GM21360 (cell line): ENCODE measurements around the gene TNK2.
"Not testable (repeated sequence)": the region's sequence is repeated elsewhere in the genome, so short reads cannot be mapped to it uniquely, and the experiment has no call there.

ENCODE experiments used
- ATAC-seq: cut with Tn5 transposase; IDR thresholded peaks from one replicate; pipeline ENCODE4 v1.9.1; 2021; ENCODE audit warnings: mild to moderate bottlenecking, moderate library complexity; ENCODE audit not compliant: unreplicated experiment

Gene TNK2

DNA sequence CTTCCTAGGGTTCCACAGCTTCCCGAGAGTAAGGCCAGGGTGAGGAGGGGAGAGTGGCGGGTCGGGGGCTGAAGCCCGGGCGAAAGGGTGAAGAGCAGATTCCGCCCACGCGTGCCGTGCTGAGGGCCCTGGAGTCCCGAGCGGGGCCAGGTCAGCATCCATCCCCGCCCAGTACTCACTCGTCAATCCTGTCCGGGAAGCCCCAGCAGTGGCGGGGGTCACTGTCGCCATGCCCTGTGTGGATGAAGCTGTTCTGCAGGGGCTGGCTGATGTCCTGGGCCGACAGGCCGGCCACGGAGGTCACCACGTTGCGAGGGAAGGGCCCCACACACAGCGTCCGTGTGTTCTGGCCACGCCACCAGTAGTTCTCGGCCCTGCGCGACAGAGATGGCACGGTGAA is 36.3 kb downstream of the TNK2 start:
- ATAC-seq = no peak

DNA sequence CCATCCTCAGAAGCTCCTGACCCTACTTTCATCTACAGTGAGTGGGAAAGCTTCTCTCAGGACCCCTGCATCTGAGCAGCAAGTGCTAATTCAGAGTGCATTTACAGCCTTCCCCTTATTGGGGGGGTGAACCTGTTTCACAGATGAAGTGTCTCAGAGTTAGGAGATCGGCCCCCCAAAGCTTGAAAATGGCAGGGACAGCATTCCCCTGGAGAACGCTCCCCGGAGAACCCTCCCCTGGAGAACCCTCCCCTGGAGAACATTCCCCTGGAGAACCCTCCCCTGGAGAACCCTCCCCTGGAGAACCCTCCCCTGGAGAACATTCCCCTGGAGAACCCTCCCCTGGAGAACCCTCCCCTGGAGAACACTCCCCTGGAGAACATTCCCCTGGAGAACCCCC is 36.7 kb downstream of the TNK2 start:
- not testable (repeated sequence) for ATAC-seq

DNA sequence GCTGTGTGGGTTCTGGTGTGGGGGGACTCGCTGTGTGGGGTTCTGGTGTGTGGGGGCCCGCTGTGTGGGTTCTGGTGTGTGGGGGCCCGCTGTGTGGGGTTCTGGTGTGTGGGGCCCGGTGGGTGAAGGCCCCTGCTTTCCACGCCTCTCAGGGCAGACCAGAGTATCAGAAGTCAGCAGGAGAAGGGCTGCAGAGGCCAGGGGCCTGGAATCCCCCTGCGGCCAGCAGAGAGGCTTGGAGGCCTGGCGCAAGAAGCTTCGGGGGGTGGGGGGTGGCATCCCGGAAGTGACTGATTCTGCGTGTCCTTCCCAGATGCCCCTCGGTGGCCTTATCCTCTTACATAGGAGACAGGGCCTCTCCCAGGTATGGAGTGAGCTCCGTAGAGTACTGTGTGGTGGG is 37.4 kb downstream of the TNK2 start:
- no peak for ATAC-seq

DNA sequence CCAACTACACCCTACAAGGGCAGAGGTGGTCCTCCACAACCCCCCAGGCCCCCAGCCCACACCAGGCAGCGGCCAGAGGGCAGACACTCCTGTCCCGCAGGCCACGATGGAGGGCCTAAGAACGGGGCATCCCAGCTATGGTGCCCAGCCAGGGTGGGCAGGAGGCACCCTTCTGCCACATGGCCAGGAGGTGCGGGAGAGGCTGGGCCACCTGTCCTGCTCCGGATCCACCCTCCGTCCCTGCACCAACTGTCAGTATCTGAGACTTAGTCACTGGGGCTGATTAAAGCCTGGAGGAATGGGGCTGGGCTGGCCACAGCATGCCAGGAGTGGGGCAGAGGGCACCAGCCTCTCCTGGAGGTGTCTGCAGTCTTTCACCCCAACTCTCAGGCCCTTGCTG is 37.9 kb downstream of the TNK2 start:
- no peak for ATAC-seq

DNA sequence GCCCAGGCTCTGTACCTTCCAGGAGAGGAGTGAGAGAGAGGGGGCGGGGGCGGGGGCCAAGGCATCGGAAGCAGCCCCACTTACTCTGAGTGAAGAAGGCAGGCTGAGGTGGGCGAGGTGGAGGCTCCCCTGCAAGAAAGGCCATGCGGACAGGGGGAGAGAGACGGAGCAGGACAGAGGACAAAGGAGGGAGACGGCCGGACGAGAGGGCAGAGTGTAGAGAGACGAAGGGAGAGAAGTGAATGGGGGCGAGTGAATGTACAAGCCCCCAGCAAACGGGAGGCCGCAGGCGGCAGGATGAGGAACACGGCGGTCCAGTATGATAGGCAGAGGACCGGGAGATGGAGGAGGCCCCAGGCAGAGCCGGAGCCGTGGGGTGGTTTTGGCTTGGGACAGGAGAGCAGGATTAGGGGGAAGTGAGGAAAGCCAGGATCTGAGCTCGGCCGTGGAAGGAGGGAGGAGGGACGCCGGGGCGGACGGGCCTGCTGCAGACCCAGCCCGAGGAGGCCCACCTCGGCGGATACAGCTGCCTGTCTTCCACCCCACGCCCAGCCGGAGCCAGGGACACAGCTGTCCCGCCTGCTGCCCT is 38.8 kb downstream of the TNK2 start:
- ATAC-seq = no peak

DNA sequence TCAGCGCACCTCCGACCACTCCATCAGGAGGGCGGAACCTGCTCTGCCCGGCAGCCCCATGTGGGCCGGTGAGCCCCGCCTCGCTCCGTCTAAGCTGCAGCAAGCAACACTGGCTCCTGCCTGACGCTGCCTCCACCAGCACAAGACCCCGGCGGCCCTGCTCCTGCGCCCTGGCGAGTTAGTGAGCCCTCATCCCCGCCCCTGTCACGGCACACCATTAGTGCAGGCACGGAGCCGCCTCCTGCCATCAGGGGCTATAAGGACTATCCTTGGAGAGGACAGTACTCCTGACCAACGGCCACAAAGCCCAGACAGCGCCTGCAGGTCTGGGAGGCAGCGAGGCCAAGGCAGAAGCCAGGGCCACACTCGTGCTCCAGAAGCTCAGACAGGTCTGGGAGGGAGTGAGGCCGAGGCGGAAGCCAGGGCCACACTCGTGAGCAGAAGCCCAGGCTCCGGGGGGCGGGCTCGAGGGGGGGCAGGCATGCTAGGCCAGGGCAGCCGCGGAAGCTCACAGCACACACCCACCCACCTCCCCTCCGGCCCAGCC is 39.4 kb downstream of the TNK2 start:
- no peak for ATAC-seq

DNA sequence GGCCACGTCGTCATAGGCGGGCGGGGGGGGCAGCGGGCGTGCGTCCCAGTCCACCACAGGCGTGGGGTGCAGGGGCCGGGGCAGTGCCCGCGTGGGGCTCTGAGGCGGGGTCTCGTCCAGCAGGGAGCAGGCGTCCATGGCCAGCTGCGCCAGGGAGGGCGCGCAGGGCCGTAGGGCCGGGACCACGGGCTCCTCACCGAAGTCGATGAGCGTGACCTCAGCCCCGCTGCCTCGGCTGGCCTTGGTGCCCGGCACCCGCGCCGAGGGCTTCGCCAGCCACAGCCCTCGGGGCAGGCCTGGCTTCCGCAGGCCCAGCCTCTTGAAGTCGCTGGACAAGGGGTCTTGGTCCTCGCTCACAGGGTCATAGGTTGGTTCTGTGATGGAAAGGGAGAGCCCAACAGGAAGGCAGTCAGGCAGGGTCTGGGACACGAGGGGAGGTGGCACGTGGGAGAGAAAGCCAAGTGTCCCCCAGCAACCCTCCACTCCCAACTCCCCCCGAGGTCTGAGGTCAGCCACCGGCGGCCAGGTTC is 40.0 kb downstream of the TNK2 start:
- ATAC-seq = no peak

DNA sequence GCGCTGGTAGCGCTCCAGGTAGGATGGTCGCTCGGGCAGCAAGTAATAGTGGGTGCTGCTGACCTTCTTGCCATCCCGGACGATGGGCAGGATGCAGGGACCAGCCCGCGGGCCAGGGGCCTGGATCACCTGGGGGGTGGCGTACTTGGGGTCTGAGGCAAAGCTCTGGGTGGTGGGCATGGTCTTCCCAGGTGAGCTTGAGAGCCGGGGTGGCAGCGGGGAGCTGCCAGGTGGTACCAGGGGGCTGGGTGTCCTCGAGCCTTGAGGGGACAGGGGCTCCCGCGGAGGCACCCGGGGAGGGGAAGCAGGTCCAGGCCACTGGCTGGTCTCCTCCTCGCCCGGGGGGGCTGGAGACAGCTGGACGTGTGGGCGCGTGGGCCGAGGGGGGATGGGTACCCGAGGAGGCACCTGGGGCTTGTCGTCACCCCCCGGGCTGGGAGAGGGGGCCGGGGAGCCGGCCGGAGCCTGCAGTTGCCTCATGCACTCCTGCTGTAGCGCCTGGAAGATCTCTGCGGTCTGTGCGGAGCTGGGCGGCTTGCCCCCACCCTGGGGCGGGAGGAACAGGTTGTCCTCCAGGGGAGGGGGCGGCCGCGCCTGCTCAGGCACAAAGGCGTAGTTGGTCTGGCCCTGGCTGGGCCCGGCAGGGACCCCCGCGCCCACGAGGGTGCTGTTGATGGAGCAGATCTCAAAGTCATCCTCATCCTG is 40.6 kb downstream of the TNK2 start:
- no peak for ATAC-seq

DNA sequence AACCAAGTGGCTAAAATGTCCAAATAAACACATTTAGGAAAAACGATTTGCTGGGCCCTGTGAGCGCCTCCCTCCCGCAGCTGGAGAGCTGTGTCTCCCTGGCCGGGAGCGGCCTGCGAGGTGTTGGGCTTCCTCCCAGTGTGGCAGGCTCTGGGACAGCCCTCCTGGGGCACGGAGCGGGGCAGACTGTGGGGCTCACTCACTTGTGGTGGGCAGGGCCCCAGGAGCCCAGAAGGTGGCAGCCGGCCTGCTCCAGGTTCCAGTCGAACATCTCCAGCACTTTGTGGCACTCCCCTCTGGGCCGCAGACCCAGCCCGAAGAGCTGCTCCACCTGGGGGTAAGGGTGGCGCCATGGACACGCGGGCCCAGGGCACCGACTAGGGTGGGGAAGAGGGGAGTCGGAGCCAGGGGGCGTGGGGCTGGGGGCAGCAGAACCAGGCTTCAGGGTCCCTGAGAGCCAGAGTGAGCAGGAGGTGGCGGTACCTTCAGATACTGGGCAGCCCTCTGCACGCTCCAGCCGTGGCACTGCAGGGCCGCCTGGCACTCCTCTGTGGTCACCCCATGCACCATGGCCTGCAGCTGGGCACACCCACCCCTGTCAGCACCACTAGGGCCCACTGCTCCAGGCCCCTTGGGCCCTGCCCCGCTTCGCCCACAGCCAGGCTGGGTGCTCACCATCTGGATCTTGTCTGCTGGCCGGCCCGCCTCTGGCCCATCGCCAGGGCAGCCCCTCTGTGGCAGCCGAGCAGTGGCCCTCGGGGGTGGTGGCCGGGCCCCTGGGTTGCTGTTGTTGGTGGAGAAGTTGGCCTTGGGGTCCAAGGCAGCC is 41.5 kb downstream of the TNK2 start:
- no peak for ATAC-seq

DNA sequence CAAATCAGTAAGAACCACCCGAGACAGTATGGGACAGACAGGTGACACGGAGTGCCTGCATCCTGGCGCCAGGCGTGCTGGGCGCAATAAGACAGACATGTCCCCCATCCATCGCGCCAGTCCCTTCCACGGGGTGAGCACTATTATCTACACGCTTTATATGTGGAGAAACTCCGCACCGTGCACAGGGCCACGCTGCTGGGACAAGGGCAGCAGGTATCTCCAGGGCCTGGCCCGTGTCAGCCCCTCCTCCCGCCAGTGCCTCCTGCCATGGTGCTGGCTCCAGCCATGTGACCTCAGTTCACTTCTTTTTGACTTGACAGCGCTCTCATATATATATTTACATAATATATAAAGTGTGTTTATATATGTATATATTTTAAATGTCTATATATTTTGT is 42.6 kb downstream of the TNK2 start:
- no peak for ATAC-seq

DNA sequence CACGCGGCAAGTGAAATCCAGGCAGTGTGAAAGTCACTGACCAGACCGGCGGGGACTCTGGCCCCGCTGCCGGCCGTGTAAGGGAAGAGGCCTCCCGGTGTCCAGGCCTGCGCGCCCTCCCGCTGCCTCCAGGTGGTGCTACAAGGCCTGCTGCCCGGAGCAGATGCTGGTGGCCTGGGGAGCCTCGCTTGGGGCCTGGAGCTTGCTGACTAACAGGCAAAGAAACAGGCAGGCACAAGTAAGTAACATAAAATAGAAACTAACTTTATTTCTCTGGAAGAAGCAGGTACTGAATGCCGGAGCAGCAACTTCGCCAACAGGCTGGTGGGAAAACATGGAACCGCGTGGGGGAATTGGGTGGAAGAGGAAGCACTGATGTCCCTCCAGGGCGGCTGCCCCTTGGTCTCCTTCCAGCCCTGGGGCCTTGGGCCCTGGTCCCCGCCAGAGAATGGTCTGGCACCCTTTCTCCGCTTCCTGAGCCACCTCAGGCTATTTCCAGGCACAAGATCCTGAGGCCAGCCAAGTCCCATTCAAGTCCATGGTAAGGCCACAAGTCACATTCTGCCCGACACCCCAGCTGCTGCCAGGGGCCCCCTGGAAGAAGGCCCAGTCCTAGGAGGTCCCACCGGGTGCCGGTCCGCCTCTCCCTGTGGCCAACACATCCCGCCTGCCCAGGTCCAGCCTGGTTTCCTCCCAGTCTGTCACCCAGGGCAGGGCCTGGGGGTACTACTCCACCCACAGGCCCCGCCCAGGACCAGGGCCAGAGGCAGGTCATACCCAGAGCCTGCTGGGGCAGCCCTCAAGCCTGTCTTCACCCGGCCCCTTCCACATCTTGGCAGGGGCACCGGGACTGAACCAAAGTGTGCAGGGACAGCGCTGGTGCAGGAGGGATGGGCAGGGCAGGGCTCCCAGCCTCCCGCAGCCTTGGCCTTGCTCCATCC is 45.0 kb downstream of the TNK2 start:
- no peak for ATAC-seq

DNA sequence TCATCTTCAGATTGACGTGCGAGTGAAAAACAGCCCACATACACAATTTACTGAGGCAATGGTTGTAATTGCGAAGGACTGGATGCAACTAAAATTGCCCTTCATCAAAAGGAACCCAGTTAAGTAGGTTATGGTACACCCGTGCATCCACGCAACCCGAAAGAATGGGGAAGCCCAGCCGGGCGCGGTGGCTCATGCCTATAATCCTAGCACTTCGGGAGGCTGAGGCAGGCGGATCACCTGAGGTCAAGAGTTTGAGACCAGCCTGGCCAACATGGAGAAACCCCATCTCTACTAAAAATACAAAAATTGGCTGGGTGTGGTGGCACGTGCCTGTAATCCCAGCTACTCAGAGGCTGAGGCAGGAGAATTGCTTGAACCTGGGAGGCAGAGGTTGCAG is 46.0 kb downstream of the TNK2 start:
- not testable (repeated sequence) for ATAC-seq

DNA sequence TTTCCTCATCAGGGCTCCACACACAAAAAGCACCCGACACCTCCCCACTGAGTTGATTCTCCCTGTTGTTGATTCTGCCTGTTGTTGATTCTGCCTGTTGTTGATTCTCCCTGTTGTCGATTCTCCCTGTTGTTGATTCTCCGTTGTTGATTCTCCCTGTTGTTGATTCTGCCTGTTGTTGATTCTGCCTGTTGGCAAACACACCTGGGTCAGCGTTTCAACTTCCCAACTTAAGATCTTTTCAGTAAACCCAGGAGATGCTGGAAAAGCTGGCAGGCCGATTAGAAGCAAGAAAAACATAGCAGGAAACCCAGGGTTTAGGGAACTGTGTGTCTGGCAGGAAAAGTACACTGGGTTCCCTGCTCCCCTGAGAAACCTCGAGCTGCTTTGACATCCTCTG is 47.9 kb downstream of the TNK2 start:
- ATAC-seq = no peak

DNA sequence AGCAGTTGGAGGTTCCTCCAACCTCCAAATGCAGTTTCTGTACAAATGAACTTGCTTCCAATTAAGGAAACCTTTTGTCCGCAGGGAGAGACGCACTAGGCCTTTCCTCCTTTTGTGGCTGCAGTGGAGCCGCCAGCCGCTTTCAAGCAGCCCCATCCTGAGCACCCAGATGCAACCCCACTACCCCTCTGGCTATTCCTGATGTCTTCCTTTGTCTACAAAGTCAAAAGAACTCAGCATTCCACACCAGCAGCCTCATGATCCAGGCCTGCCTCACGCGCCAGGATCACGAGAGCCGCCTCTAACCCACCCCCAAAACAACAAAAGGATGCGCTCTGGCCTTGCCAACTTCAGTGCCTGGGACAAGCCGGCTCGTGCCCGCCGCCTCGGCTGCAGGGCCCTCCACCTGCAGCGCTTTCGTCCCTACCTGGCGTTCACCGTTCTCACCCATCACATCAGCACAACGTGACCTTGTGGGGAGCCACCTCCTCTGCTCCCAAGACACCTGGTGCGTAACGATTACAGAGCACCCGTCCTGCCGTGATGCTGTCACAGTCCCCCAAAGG is 48.4 kb downstream of the TNK2 start:
- no peak for ATAC-seq

DNA sequence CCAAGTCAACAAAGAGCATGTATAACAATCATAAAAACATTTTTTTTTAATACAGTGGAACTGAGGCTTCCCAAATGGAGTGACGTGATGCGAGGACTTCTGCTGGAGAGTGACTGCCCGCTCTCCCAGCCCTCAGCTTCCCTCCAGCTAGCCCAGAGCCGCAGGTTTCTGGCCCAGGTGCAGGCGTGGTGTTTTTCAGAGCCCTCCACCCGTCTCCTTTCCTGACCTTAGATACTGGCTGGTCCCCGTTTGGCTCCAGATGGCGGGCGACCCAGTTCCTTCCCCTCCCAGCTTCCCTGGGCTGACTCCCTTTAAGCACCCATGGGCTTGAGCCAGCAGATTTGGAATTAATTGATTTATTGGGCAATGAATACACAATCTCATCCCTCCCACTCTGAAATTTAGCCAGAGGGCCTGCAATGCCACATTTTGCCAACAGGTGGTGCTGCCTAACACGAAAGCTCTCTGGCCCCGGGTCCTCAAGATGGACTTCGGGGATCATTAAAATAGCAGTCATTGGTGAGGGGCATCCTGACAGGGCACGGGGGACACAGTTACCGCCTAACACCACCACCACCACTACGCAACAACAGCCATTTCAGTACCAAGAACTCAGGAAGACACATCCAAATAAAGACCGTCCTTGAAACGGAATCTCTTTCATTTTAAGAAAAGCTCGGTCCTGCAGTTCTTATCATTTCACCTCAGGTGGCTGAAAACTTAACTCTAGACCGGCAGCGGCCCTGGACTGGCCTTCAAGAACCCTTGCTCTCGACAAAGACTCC is 49.1 kb downstream of the TNK2 start:
- ATAC-seq = no peak

DNA sequence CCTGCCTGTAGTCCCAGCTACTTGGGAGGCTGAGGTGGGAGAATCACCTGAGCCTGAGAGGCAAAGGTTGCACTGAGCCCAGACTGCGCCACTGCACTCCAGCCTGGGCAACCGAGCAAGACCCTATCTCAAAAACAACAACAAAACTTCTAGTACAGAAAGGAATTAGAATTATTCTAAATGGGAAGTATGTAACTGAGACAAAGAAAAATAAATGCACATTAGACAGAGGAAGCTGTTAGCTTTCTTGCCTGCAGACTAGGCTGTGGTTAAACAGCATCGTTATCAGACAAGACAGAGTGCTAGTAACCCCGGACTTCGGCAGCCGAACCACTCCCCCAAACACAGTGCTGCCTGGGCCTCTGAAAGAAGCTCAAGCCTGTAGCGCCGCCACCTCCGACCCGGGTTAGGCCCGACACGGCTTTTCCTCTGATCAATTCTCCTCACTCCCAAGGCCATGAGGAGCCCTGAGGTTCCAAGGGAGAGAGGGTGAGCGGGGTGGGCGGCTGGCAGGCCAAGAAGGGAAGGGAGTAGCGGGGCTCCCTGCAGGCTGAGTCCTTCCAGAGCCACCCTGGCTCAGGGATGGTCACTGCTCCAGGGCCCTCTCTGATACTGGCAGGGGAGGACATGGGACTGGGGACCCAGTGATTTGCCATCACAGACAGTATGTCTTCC is 51.8 kb downstream of the TNK2 start:
- no peak for ATAC-seq

DNA sequence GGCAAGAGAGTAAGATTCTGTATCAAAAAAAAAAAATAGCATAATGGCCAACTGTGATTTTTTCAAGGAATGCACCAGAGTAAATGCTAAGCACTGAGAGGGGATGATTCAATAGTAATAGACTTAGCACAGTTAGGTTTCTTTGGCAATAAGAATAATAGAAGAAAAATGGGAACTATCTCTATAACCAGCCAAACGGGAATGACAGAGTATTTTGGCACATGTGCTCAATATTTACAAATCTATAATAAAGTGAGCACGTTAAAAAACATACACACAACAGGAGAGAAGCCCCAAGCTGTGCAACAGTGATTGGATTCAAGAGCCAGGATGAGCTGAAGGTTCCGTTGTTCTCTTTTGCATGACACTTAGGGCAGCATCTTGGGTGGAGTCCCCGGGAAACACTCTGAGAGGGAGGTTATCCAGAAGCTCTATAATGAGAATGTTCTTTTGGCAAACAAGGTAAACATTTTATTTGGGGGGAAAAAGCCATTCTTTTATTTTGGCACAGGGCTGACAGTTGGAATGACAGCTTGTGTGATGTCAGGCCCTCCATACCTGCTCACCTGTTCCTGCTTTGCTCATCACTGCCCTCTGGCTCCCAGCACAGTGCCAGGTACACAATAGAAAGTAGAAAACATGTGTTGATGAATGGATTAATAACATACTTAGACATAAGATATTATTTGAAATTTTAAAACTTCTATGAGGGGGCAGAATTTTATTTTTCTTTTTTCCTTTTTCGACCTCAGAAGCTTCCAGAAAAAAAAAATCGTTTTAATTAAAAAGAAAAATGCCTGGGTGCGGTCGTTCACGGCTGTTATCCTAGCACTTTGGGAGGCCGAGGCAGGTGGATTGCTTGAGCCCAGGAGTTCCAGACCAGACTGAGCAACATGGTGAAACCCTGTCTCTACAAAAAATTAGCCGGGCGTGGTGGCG is 52.6 kb downstream of the TNK2 start:
- no peak for ATAC-seq
